SK-N-SH treated with all-trans-retinoic acid at 6 μM for 48 hours (cell line): ENCODE data around the gene INSIG2.

Experiments
- ARNTL ChIP-seq: fragments of 450-650 bp; formaldehyde crosslinking; IDR thresholded peaks from 2 replicates; pipeline ENCODE4 v1.5.0; 2020; ENCODE audit warnings: low read depth, mild to moderate bottlenecking, moderate library complexity, borderline replicate concordance
- CREB5 ChIP-seq: fragments of 250-450 bp; sonication (Bioruptor Pico); IDR thresholded peaks from 2 replicates; pipeline ENCODE4 v1.5.1; 2020; ENCODE audit warnings: low read depth, mild to moderate bottlenecking, moderate library complexity
- ISL1 ChIP-seq: fragments of 250-450 bp; sonication (Bioruptor Pico); IDR thresholded peaks from 2 replicates; pipeline ENCODE4 v2.1.2; 2022; ENCODE audit warnings: mild to moderate bottlenecking, moderate library complexity
- PATZ1 ChIP-seq: fragments of 250-450 bp; sonication (Bioruptor Pico); IDR thresholded peaks from 2 replicates; pipeline ENCODE4 v1.8.0; 2020; ENCODE audit warnings: mild to moderate bottlenecking, moderate library complexity, borderline replicate concordance
- PPARA ChIP-seq: fragments of 250-450 bp; sonication (Bioruptor Pico); IDR thresholded peaks from 2 replicates; pipeline ENCODE4 v1.5.0; 2020; ENCODE audit warnings: mild to moderate bottlenecking, borderline replicate concordance
- RARB ChIP-seq: fragments of 250-450 bp; sonication (Bioruptor Pico); IDR thresholded peaks from 2 replicates; pipeline ENCODE4 v1.8.0; 2021; ENCODE audit warnings: mild to moderate bottlenecking, moderate library complexity
- SNAI2 ChIP-seq: fragments of 250-450 bp; sonication (Bioruptor Pico); IDR thresholded peaks from 2 replicates; pipeline ENCODE4 v1.5.0; 2020; ENCODE audit warnings: mild to moderate bottlenecking, moderate library complexity
- ZC3H10 ChIP-seq: fragments of 250-450 bp; sonication (Bioruptor Pico); IDR thresholded peaks from 2 replicates; pipeline ENCODE4 v1.5.1; 2021; ENCODE audit warnings: mild to moderate bottlenecking, moderate library complexity
- ZFP3 ChIP-seq: fragments of 250-450 bp; sonication (Bioruptor Pico); IDR thresholded peaks from 2 replicates; pipeline ENCODE4 v1.5.0; 2020; ENCODE audit warnings: mild to moderate bottlenecking, moderate library complexity
- ZFP30 ChIP-seq: fragments of 450-650 bp; formaldehyde crosslinking; IDR thresholded peaks from 2 replicates; pipeline ENCODE4 v1.5.0; 2022; ENCODE audit warnings: mild to moderate bottlenecking, moderate library complexity

- TF ChIP-seq RARB, result no peak
- TF ChIP-seq PATZ1 (CRISPR knock-in tag), result no peak
- TF ChIP-seq ZFP3 (CRISPR knock-in tag), result no peak
- no peak for TF ChIP-seq ARNTL (CRISPR knock-in tag)
- TF ChIP-seq CREB5 (CRISPR knock-in tag), result no peak
- TF ChIP-seq PPARA, result no peak
- no peak for TF ChIP-seq ISL1
- TF ChIP-seq ZC3H10 (CRISPR knock-in tag), result no peak
- TF ChIP-seq SNAI2, result no peak
- no peak for TF ChIP-seq ZFP30 (CRISPR knock-in tag)
Measured at GRCh38 chr2:118054213-118055008, 33.9 kb upstream of the INSIG2 start.
